ENCODE measurements around the gene RAB23.

DNA sequence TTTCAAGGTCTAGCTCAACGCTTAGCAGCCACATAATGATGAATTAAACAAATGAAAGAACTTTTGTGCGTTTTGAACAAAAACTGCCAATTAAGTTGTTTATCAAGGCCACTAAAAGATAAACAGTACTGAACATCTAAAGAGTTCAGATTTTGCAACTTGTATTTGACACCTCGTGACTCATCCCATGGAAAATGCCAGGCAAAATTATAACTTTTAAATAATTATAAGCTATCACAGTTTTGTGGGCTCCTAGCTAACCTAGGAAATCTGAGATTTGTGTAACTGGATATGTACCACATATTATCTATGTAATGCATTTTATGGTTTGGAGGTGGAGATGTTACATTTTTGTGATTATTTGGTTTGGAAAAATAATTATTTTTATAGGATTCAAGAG, 59.6 kb downstream of the RAB23 start:
- TF ChIP-seq EZH2 (IDR thresholded peaks at IDR 0.05; ENCODE audit: borderline replicate concordance, low read depth, low read length, severe bottlenecking) (no peak), POLR2A (IDR thresholded peaks at IDR 0.05; ENCODE audit: low read depth, low read length) (no peak)
- TF ChIP-seq, protein P1, sequence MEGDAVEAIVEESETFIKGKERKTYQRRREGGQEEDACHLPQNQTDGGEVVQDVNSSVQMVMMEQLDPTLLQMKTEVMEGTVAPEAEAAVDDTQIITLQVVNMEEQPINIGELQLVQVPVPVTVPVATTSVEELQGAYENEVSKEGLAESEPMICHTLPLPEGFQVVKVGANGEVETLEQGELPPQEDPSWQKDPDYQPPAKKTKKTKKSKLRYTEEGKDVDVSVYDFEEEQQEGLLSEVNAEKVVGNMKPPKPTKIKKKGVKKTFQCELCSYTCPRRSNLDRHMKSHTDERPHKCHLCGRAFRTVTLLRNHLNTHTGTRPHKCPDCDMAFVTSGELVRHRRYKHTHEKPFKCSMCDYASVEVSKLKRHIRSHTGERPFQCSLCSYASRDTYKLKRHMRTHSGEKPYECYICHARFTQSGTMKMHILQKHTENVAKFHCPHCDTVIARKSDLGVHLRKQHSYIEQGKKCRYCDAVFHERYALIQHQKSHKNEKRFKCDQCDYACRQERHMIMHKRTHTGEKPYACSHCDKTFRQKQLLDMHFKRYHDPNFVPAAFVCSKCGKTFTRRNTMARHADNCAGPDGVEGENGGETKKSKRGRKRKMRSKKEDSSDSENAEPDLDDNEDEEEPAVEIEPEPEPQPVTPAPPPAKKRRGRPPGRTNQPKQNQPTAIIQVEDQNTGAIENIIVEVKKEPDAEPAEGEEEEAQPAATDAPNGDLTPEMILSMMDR (IDR thresholded peaks at IDR 0.05; ENCODE audit: extremely low read depth in 1 of 2, insufficient read depth in 1 of 2, low read depth in 1 of 2, low read length in 2 of 2): no peak
